Fibroblast of skin of left quadriceps (primary cell): ENCODE measurements around the gene SRRM4.

ENCODE experiments used
- DNase-seq, 2 experiments: peaks; one replicate each; pipeline ENCODE4 v3.0.0-alpha.2; 2013; ENCODE audit warnings: low read depth in 2 of 2

SRRM4 gene

GRCh38 chr12:119167902-119168301 is 186.6 kb downstream of the SRRM4 start:
- no peak for DNase-seq

GRCh38 chr12:119168721-119169120 is 187.4 kb downstream of the SRRM4 start:
- DNase-seq: no peak

GRCh38 chr12:119169150-119169549 is 187.8 kb downstream of the SRRM4 start:
- no peak for DNase-seq

- no peak for DNase-seq
Observed at GRCh38 chr12:119171291-119171690, 189.9 kb downstream of the SRRM4 start.

- DNase-seq: no peak
Observed at GRCh38 chr12:119171691-119172425, 190.5 kb downstream of the SRRM4 start.

GRCh38 chr12:119175081-119175480 is 193.7 kb downstream of the SRRM4 start:
- DNase-seq: no peak

- peak; percentile 60 to 67 for DNase-seq
Observed at GRCh38 chr12:119176267-119177055, 195.1 kb downstream of the SRRM4 start.

GRCh38 chr12:119177056-119177325 is 195.7 kb downstream of the SRRM4 start:
- no peak for DNase-seq

GRCh38 chr12:119177724-119178380 is 196.5 kb downstream of the SRRM4 start:
- DNase-seq: no peak

GRCh38 chr12:119178544-119179334 is 197.4 kb downstream of the SRRM4 start, which contains the start of gene HSPB8:
Gene HSPB8 (plus strand): TSS chr12:119178931. CDS start chr12:119179313, 382 bp downstream.
- peak; percentile 13 to 23 for DNase-seq

GRCh38 chr12:119179335-119180021 is 198.1 kb downstream of the SRRM4 start:
- DNase-seq: peak; percentile 36 to 40

- peak; percentile 14 to 19 for DNase-seq
Observed at GRCh38 chr12:119180380-119181040, 199.2 kb downstream of the SRRM4 start.

- no peak for DNase-seq
Observed at GRCh38 chr12:119181202-119181601, 199.9 kb downstream of the SRRM4 start.

- no peak for DNase-seq
Observed at GRCh38 chr12:119181944-119182343, 200.6 kb downstream of the SRRM4 start.

- DNase-seq: no peak
Observed at GRCh38 chr12:119182701-119183493, 201.6 kb downstream of the SRRM4 start.

- no peak for DNase-seq
Observed at GRCh38 chr12:119183942-119184695, 202.8 kb downstream of the SRRM4 start.

- DNase-seq: no peak
Observed at GRCh38 chr12:119195256-119195655, 213.9 kb downstream of the SRRM4 start.

GRCh38 chr12:119198440-119198839 is 217.1 kb downstream of the SRRM4 start:
- no peak for DNase-seq

- no peak for DNase-seq
Observed at GRCh38 chr12:119200601-119201000, 219.3 kb downstream of the SRRM4 start.
